HG03095 (cell line): ENCODE measurements around the gene CHRDL2.
"Not testable (repeated sequence)": the region's sequence is repeated elsewhere in the genome, so short reads cannot be mapped to it uniquely, and the experiment has no call there.

Experiments
- ATAC-seq: cut with Tn5 transposase; IDR thresholded peaks from one replicate; pipeline ENCODE4 v1.9.1; 2021; ENCODE audit warnings: moderate library complexity; ENCODE audit not compliant: unreplicated experiment

Gene CHRDL2, protein sequence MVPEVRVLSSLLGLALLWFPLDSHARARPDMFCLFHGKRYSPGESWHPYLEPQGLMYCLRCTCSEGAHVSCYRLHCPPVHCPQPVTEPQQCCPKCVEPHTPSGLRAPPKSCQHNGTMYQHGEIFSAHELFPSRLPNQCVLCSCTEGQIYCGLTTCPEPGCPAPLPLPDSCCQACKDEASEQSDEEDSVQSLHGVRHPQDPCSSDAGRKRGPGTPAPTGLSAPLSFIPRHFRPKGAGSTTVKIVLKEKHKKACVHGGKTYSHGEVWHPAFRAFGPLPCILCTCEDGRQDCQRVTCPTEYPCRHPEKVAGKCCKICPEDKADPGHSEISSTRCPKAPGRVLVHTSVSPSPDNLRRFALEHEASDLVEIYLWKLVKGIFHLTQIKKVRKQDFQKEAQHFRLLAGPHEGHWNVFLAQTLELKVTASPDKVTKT

DNA sequence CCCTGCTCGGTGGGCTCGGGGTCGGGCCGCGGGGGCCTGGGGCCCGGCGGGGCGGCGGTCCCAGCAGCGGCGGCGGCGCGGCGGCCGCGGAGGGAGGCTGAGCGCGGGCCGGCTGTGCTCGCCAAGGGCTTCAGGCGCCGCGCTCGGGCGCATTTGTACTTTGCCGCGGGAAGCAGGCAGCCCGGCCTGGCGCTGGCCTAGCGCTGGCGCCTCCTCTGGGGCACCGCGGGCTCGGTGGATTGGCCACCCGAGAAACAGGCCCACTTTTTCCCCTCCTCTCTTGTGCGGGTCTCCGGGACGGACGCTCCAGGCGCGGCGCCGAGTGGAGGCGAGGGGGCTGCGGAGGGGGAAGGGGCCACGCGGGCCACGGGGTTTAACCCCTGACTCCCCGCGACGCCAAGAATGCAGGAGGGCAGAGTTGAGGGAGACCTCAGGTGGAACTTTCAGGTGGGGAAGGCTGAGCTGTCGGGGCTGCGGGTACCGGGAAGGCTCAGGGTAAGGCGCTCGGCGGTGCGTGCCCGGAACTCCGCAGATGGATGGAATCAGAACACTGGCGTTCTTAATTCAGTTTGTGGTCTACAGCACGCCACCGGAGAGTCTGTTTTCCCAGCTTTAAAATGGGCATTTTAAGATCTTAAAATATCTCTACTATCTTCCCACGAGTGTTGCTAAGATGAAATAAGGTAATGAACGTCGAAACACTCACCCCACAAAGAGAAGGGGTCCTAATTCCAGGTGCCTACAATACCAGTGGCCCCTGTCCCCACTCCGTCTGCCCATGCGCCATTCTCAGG is at the start of gene CHRDL2:
CHRDL2 (minus strand) TSS at position 126 of the 794 bp plus-strand sequence. CDS start 538 bp downstream, outside the sequence.
- ATAC-seq: no peak

DNA sequence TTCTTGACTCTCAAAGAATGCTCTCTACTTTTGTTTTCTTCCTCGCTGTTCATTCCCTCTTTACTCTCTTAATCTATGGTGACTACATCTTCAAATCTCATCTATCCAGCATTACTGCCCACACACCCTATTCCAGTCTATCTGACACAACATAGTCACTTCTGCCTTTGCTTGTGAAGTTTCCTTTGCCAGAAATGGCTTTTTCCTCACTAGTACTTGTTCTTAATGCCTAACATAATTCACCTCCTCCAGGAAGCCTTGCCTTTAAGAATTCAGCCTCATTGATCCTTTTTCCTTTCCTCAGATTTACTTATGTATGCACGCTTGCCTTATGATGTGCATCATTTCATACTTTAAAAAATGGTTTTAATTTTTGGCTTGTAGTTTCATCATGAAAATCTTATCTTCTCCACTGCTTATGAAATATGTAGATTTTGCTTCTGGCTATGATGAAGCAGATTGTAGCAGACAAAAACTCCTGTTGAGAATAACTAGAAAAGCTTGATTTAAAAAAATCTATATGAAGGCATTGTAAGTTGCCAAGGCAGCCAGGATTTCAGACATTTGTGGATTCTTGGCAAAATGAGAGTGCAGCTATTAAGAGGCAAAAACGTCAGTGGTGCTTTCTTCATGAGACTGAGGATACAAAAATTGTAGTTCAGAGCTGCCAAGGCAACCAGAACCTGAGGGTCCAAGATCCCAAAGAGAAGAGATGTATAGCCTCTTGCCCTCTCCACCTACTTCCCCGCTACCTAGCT is 49.2 kb upstream of the CHRDL2 start:
- ATAC-seq: no peak

DNA sequence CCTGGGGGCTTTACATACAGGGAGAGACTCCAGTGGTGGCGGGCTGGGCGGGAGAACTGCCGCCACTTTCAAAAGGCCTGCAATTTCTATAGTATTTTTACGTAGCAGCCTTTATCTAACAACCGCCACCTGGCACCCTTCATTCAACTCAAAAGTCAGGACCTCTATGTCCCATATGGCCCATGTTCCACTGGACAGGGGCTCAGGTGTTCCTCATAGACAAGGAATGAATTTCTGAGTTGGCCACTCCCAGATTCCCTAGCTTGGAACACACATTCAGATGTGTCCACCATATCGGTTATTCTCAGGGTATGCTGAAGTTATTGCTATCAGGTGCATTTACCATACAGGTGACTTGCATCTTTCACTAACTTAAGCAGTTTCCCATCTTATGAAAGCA is 47.4 kb upstream of the CHRDL2 start:
- ATAC-seq: no peak

DNA sequence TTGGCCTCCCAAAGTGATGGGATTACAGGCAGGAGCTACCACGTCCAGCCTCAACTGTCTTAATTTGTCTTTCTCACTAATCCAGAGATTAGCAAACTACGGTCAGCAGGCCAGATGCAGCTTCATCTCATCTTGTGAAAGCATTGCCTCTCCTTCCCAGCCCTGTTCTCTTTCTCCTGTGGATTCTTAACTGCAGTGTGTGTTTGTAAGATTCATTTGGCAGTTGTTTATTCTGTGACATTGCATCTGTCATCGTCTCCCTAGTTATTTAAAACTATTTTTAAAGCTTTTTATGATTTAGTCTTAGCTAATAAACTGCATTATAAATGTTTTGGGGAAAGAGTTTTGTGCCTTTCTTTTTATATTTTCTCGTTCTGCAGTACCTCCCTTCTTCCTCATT is 46.7 kb upstream of the CHRDL2 start:
- no peak for ATAC-seq

DNA sequence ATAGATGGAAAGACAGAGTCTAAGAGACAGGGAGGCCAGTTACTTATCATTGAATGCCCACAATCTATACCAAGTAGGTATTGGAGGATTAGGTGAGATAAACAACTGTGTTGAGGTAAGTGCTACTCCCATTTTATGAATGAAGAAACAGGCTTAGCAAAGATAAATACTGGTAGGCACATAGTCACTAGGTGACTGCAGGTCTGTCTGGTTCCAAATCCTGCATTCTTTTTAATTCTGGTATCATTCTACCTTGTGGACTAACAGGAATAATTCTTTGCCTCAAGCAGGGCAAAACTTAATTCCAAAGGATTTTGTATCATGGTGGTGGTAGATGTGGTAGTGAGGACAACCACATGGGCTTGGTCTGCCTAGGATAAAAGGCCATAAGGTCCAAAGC is 45.8 kb upstream of the CHRDL2 start:
- ATAC-seq: no peak

DNA sequence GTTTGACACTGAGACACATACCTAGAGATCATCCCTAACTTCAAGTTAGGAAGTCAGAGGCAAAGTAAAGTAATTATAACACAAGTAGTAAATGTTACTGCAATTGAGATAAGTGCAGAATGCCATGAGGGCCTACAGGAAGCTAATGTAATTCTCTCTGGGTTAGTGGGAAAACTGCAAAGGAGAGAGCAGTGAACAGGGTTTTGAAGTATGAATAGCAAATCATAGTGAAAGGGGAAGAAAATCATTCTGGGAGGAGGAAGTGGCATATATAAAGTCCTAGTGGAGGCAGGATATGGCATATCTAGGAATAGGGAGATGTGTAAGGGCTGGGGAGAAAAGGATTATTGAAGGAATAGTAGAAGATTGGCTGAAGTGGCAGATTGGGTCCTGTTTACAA is 45.3 kb upstream of the CHRDL2 start:
- no peak for ATAC-seq

DNA sequence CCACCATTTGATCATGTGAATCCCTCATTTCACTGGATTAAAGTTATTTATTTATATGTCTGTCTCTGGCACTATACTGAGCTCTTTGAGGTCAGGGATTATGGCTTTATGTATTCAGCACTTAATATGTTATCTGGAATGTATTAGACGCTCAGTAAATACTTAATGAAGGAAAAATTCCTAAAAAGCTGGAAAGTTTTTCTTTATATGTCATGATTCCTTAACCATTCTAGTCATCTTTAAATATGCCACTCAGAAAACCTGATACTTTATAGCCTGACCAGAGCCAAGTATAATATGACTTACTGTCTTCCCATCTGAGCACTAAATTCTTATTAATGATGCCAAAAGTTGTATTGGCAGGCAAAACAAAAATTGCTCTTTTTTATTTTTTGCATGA is 44.5 kb upstream of the CHRDL2 start:
- no peak for ATAC-seq

DNA sequence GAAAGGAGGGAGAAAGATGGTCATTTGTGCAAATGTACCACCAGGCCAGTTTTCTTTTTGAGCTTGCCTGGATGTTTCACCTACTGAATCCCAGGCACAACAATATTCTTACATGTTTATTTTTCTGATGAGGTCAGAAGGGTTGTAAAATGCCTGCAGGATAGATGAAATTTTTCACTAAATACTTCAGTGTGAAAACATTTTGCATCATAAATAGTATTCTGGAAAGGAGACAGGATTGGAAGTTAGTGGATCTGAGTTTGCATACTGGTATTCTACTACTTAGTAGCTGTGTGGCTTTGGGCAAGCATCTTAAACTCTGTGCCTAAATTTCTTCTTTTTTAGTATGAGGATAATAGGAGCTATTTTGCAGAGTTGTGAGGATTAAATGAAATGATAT is 42.2 kb upstream of the CHRDL2 start:
- ATAC-seq: no peak

DNA sequence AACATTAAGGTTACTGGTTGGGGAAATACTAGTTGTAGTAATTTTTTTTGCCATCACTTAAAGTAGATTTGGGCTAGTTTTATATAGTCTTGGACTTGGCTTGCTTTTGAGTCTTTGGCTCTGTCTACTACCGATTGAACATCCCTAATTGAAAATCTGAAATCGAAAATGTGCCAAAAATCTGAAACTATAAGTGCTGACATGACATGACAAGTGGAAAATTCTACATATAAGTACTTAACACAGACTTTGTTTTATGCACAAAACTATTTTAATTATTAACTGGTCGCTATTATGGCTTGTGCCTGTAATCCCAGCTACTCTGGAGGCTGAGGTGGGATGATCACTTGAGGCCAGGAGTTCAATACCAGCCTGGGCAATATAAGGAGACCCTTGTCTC is 39.9 kb upstream of the CHRDL2 start:
- no peak for ATAC-seq

DNA sequence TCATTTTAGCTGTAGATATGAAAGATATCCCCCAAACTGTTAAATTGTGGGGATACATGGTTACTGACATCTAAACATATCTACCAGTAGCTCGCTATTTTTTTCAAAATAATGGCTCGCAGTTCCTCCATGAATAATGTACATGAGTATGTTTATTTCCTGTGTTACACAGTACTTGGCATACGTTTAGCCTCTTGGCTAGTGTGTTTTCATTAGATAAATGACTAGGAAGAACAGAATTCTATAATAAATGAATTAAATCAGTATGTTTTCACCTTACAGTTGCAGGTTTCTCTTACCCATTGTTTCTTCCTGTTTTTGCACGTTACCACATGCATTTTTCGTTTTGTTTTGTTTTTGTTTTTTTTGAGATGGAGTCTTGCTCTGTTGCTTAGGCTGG is 39.2 kb upstream of the CHRDL2 start:
- no peak for ATAC-seq

DNA sequence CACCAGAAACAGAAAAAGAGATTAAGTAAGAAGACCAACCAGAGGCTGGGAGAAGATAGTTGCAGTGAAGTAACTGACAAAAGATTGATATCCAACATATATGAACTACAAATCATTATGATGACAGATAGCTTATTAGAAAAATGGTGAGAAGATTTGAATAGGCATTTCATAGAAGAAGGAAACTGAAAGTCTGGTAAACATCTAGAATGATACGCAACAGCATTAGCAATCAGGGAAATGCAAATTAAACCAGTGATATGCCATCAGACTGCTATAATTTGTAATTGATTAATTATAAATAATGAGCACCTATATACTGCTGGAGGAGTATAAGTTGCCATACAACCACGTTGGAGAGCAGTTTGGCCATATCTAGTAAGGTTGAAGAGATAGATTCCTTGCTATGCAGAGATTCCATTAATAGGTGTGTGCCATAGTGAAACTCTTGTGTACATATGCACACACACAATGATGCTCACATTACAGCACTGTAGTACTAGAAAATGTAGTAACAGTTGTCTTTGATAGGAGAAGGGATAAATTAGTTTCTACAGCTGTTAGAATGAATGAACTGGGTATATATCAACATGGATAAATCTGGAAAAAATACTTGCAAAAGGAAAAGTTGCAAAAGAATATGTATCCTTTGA is 38.0 kb upstream of the CHRDL2 start:
- no peak for ATAC-seq

DNA sequence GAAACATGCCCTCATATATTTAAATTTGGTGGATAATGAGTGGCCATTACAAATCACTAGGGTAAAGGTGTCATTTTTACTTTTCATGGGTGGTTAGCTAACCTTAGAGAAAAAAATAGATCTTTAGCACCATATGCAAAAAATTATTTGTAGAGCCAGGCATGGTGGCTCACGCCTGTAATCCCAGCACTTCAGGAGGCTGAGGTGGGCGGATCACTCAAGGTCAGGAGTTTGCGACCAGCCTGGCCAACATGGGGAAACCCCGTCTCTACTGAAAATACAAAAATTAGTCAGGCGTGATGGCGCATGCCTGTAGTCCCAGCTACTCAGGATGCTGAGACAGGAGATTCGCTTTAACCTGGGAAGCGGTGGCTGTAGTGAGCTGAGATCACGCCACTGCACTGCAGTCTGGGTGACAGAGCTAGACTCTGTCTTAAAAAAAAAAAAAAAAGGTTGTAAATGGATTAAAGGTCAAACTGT is 37.0 kb upstream of the CHRDL2 start:
- peak; percentile 45 for ATAC-seq

DNA sequence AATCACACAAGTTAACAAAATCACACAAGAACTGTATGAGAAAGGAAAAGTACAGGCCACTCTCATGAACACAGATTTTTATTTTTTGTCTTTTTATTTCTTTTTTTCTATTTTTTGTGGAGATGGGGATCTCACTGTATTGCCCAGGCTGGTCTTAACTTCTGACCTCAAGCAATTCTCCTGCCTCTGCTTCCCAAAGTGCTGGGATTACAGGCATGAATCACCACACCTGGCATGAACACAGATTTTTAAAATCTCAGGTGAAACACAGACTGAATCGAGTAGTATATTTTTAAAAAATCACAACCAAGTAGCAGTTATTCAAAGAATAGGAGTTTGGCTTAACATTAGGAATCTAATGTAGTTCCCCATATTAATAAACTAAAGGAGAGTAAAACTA is 35.7 kb upstream of the CHRDL2 start:
- no peak for ATAC-seq

DNA sequence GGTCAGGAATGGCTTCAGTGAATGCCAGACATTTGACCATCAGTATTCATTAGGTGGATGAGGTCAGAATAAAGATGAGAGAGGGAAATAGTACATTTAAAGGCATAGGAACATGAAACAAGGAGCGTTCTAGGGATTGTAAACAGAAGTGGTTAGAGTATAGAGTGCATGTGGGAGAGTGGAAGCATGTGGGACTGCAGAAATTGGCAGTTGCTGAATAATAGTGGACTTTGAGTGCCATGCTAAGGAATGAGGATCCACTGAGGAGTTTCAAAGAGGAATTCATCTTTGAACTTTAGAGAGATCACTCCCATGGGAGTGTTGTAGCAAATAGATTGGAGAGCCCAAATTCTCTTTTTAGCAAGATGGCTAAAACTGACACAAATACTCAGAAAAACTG is 25.3 kb upstream of the CHRDL2 start:
- no peak for ATAC-seq

DNA sequence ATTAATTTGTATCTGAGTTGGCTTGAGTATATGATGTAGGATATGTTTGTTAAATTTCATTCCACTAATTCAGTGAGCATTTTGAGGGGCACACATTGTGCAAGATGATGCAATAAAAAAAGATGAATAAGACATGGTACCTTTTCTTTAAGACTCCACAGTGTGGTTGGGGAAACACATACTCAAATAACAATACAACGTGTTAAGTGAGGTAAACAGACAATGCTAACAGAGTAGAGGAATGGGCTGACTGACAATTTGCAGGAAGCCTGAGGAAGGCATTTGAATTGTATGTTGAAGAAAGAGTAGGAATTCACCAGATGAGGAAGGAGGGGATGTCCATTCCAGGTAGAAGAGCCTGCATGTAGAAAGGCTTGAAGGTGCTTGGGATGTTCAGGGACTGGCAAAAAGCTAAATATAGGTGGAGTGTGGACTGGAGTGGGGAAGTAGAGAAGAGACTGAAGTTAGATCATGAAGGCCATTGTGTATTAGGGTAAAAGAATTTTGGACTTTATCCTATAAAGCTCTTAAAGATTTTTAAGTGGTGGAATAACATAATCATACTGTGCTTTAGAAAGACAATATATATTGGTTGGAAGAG is 24.3 kb upstream of the CHRDL2 start:
- ATAC-seq: no peak

DNA sequence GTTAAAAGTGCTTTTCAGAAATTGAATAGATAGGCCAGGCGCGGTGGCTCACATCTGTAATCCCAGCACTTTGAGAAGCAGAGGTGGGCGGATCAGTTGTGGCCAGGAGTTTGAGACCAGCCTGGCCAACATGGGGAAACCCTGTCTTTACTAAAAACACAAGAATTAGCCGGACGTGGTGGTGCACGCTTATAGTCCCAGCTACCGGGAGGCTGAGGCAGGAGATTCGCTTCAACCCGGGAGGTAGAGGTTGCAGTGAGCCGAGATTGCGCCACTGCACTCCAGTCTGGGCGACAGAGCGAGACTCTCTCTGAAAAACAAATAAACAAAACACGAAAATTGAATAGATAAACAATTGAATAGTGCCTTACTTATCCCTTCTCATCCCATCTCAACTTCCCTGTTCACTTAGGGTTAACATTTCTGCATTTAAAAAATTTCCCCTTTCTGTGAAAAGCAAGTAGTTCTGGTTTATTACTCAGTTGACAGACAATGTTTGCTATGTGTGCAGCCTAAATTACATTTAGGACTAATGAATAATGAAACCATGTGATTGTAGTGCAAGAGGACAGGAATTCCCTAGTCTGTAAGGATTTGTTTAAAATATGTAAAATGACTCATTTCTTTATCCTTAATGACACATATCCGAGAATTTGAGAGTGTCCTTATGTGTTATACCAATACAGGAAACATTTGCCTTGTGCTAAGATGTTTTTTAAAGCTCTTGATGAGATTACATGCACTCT is 23.5 kb upstream of the CHRDL2 start:
- ATAC-seq: no peak

DNA sequence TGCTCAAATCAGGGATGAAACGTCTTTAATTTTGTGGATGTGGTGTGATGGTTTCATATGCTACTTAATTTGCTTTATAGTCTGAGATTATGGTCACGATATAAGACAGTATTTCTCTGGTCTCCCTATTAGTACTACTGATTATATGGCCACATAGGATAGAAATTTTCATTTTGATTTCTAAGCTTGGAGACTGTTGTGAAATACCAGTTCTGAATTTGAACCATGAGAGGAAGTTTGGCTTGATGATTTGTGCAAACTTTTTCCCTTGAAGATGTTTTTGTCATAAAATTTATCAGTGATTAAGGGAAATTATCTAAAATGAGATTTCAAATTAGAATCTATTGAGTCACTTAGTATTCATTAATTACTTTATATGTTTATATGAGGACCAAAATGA is 20.1 kb upstream of the CHRDL2 start:
- no peak for ATAC-seq

DNA sequence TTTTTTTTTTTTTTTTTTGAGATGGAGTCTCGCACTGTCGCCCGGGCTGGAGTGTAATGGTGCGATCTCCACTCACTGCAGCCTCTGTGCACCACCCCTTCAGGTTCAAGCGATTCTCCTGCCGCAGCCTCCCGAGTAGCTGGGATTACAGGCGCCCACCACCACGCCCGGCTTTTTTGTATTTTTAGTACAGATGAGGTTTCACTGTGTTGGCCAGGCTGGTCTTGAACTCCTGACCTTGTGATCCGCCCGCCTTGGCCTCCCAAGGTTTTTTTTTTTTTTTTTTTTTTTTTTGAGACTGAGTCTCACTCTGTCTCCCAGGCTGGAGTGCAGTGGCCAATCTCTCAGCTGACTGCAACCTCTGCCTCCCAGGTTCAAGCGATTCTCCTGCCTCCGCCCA is 19.4 kb upstream of the CHRDL2 start:
- not testable (repeated sequence) for ATAC-seq

DNA sequence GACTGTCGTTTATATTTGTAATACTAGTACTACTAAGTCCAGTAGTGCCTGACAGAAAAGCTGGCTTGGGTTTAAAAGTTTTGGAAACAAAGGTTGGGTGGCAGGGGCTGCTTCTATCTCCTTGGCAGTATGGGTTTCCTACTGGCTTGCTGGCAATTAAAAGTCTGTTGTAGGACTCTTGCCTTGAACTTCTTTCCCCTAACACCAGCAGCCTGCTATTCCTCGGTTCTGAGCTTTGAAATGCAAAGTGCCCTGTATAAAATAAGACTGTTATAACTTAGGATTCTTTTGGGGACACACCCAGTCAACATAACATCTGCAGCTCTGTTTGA is 18.7 kb upstream of the CHRDL2 start:
- ATAC-seq: no peak
